K562 (cell line): ENCODE measurements around the gene CIART. TPM values are rescaled to one million over a fixed set of nuclear protein-coding genes. Genes with fewer than 3 reads are reported as not detected.
A peak's percentile ranks its signal among the peaks of the same experiment; 100 is the strongest.

Source experiments
- ARID3A ChIP-seq: IDR thresholded peaks from 2 replicates; pipeline ENCODE4 v1.6.1; 2012; ENCODE audit warnings: low read depth, low read length, improper control_type of control experiment, borderline replicate concordance
- BCLAF1 ChIP-seq, 2 experiments: fragments of 450-650 bp in 1 of 2; IDR thresholded peaks; 2 replicates each; pipeline ENCODE4 v1.6.1; 2011 to 2017; ENCODE audit warnings: low read depth in 2 of 2, antibody characterized with exemption in 1 of 2, borderline replicate concordance in 1 of 2, low read length in 1 of 2, mild to moderate bottlenecking in 1 of 2, mixed read lengths in 1 of 2; ENCODE audit not compliant: control insufficient read depth in 1 of 2
- CC2D1A ChIP-seq: fragments of 450-650 bp; IDR thresholded peaks from 2 replicates; pipeline ENCODE4 v1.6.1; 2017; ENCODE audit warnings: mild to moderate bottlenecking
- CREM ChIP-seq: IDR thresholded peaks from 2 replicates; pipeline ENCODE4 v1.6.1; 2014; ENCODE audit warnings: antibody characterized with exemption, low read depth
- CTCFL ChIP-seq: IDR thresholded peaks from 2 replicates; pipeline ENCODE4 v1.6.1; 2011; ENCODE audit warnings: borderline replicate concordance, low read depth, mild to moderate bottlenecking, moderate library complexity, low read length; ENCODE audit not compliant: insufficient read depth, poor library complexity, severe bottlenecking
- DEAF1 ChIP-seq: fragments of 450-650 bp; formaldehyde crosslinking; IDR thresholded peaks from 2 replicates; pipeline ENCODE4 v1.4.0; 2020; ENCODE audit warnings: mild to moderate bottlenecking, moderate library complexity
- MCM3 ChIP-seq: fragments of 450-650 bp; IDR thresholded peaks from 2 replicates; pipeline ENCODE4 v1.6.1; 2016
- RUNX1 ChIP-seq: sonication (generic); IDR thresholded peaks from 2 replicates; pipeline ENCODE4 v1.6.1; 2016; ENCODE audit warnings: antibody characterized with exemption, low read depth
- ZMIZ1 ChIP-seq, 2 experiments: fragments of 150-350 bp in 1 of 2; IDR thresholded peaks; 2 replicates each; pipeline ENCODE4 v1.6.1; 2012 to 2016; ENCODE audit warnings: low read depth in 2 of 2, low read length in 2 of 2, mild to moderate bottlenecking in 1 of 2, moderate library complexity in 1 of 2
- polyA plus RNA-seq, 8 experiments: library from polyadenylated mRNA; depleted of rRNA in 4 of 8; stranded (reverse) in 5 of 8; unstranded in 3 of 8; fragments of >200 nt; fragmentation: Nextera tagmentation in 2 of 8; fragmentation: Illumina TruSeq in 1 of 8; extraction: Ambion mirVana in 2 of 8; extraction: Trizol in 1 of 8; gene quantifications; 2 replicates each; pipeline versions ENCODE4 v1.2.1 to v1.2.3, GENCODE V29; 2011 to 2014; ENCODE audit warnings: inconsistent platforms in 1 of 8, missing spikeins in 1 of 8
- total RNA-seq, 7 experiments: library from RNA; depleted of rRNA in 6 of 7; stranded (reverse); fragments of >200 nt in 6 of 7; fragmentation: Illumina TruSeq in 2 of 7; extraction: Trizol in 2 of 7; gene quantifications; 2 replicates each; pipeline versions ENCODE4 v1.2.1 to v1.2.3, GENCODE V29; 2011 to 2021; ENCODE audit warnings: low replicate concordance in 1 of 7

CIART gene
- total and polyA plus RNA-seq, 9 of the 15 experiments (the other 6 are each of a cell fraction or from before 2014, with no cell fraction given), result 0.07 to 0.35 (median 0.19) TPM; not detected in 2

GRCh38 chr1:150281221-150281757, 1.1 kb upstream of the CIART start (continued):
- TF ChIP-seq CTCFL (peak; percentile 78), MCM3 (no peak), ARID3A (peak; percentile 71; the same call in 1 of the 2 replicates), DEAF1 (peak; percentile 22; the same call in 1 of the 2 replicates), BCLAF1 (IDR thresholded peaks at IDR 0.05; ENCODE audit: borderline replicate concordance in 1 of 2, control insufficient read depth in 1 of 2, low read depth in 2 of 2, low read length in 1 of 2) (no peak), CC2D1A (0 out of 2 replicates have a peak, but pooled peaks have one; percentile 29), ZMIZ1 (IDR thresholded peaks at IDR 0.05; ENCODE audit: low read depth in 2 of 2, low read length in 2 of 2) (no peak), CREM (peak; percentile 26; the same call in 1 of the 2 replicates), RUNX1 (no peak)
